Right ventricle myocardium superior (tissue), 1 donor: ENCODE measurements around the gene FGF2. TPM values are rescaled to one million over a fixed set of nuclear protein-coding genes. Genes with fewer than 3 reads are reported as not detected.
"Not testable (repeated sequence)": the region's sequence is repeated elsewhere in the genome, so short reads cannot be mapped to it uniquely, and the experiment has no call there.

Experiments used
- ATAC-seq: fragments of 200-7000 bp; cut with Tn5 transposase; one replicate; pipeline ENCODE4 v1.9.1; 2020; ENCODE audit warnings: mild to moderate bottlenecking; ENCODE audit not compliant: poor library complexity
- DNase-seq: peaks from one replicate; pipeline ENCODE4 v3.0.0-alpha.2; 2020
- intact Hi-C: fragments of 100-400 bp; cut with DNase I; formaldehyde crosslinking; loops from one replicate; pipeline ENCODE4 v1.11.2; 2022
- total RNA-seq: library from RNA; stranded (reverse); fragmentation: NEBNext Ultra II Directional; extraction: Animal tissue kit (Norgen Biotek cat#: 25700); gene quantifications from one replicate; pipeline ENCODE4 v1.2.1, GENCODE V29; 2021
- donor health status: DM: no; HTN: yes; CAD: no; lungs with severe emphysema.

FGF2 gene
- total RNA-seq, 1 donor from 2014 or later: 4.9 TPM

DNA sequence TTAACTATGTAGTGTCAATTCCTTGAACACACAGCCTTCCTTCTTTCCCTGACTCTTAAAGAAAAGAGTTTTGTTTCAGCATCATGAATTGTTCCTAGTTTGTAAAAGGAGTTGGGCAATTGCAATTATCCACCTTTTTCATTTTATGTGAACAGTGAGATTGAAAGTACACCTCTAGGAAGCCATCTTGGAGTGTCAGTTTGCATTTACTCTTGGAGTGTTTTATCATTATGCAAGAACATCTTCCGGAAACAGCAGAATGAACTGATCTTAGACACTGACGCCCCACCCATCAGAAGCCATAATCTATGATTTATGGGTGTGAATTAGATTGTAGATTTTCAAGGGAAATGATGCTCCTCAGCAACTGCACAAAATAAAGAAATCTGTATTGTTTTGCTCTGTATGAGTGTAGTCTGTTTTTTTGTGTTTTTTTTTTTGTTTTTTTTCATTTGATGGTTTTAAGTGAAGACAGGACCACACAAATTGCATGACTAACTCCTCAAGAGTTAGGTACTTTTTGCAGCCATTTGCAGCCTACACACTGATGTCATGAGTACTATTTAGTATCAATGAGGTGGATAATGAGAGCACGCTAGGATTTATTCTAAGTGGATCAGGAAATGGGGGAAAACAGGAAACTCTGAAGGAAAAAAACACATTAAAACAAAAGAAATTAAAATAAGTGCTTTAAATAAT is 19.5 kb upstream of the FGF2 start:
- no peak for ATAC-seq
- no peak for DNase-seq
- intact Hi-C loops: no loop called here

DNA sequence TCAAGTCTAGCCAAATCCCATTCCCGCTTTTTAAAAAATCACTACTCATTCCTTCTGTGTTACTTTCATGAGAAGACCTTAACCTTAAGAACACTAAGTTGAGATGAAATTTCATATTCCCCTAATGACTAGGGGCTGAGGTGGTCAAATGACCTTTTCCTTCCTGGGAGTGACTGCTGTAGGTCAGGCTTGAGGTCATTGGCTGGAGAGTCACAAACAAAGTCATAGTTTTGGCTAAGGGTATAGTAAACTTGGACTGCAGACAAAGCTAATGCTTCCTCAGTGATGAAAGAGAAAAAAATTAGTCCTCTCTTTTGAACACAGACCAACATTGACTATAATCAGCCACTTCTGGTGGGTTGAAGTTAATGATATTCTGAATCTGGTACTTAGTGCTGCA is 16.0 kb upstream of the FGF2 start:
- ATAC-seq (no peak), DNase-seq (no peak)
- intact Hi-C loops: no loop called here

DNA sequence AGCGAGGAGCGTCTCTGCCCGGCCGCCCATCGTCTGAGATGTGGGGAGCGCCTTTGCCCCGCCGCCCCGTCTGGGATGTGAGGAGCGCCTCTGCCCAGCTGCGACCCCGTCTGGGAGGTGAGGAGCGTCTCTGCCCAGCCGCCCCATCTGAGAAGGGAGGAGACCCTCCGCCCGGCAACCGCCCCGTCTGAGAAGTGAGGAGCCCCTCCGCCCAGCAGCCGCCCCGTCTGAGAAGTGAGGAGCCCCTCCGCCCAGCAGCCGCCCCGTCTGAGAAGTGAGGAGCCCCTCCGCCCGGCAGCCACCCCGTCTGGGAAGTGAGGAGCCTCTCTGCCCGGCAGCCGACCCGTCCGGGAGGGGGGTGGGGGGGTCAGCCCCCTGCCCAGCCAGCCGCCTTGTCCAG is 14.8 kb upstream of the FGF2 start:
- intact Hi-C loops, ATAC-seq, DNase-seq: not testable (repeated sequence)

DNA sequence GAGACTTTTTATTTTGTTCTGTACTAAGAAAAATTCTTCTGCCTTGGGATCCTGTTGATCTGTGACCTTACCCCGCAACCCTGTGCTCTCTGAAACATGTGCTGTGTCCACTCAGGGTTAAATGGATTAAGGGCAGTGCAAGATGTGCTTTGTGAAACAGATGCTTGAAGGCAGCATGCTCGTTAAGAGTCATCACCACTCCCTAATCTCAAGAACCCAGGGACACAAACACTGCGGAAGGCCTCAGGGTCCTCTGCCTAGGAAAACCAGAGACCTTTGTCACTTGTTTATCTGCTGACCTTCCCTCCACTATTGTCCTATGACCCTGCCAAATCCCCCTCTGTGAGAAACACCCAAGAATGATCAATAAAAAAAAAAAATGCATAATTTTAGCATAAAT is 13.8 kb upstream of the FGF2 start:
- intact Hi-C loops, ATAC-seq, DNase-seq: not testable (repeated sequence)

DNA sequence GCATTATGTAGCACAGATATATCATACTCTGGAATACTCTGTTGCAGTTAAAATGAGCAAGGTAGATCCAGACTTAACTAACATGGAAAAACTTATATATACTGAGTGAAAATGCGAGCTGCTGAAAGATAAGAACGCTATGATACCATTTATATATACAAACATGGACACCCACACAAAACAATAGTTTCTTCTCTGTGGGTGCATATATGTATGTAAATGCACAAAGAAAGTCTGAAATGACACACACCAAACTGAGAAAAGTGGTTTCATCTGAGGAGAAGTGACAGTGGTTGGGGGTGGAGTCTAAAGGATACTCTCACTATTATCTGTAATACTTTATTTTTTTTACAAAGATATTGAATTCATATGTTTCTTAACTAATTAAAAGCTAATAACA is 12.2 kb upstream of the FGF2 start:
- DNase-seq (no peak), ATAC-seq (no peak)
- intact Hi-C loops: no loop called here

DNA sequence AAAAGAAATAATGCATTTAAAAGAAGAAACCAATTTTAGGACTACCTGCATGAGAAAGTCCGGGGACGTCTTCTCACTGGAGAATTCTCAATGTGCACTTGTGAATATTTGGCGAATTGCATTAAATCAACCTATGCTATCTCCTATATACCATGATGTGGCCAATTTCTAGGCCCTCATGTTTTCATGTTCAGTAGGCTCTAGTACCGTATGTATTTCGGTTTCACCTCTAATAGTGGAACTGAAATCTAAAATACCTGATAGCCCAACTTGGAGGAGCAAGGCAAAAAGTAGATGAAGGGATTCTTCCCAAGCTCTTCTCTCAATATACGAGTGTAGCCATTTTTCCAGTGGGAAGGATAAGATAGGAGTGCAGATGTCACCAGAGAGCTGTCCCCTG is 11.4 kb upstream of the FGF2 start:
- DNase-seq: no peak
- intact Hi-C loops: no loop called here
- ATAC-seq: no peak

DNA sequence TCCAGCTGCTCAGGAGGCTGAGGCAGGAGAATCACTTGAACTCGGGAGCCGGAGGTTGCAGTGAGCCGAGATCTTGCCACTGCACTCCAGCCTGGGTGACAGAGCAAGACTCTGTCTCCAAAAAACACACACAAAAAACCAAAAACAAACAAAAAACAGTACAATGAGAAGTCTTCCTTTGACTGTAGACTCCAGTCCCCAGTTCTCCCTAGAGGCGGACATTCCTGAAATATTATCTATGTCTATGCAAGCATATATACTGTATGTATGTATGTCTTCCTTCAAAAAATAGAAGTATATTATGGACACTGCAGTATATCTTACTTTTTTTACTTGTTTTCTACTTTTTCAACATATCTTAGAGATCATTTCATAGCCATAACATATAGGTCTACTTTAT is 10.2 kb upstream of the FGF2 start:
- DNase-seq (no peak), ATAC-seq (no peak)
- intact Hi-C loops: no loop called here

DNA sequence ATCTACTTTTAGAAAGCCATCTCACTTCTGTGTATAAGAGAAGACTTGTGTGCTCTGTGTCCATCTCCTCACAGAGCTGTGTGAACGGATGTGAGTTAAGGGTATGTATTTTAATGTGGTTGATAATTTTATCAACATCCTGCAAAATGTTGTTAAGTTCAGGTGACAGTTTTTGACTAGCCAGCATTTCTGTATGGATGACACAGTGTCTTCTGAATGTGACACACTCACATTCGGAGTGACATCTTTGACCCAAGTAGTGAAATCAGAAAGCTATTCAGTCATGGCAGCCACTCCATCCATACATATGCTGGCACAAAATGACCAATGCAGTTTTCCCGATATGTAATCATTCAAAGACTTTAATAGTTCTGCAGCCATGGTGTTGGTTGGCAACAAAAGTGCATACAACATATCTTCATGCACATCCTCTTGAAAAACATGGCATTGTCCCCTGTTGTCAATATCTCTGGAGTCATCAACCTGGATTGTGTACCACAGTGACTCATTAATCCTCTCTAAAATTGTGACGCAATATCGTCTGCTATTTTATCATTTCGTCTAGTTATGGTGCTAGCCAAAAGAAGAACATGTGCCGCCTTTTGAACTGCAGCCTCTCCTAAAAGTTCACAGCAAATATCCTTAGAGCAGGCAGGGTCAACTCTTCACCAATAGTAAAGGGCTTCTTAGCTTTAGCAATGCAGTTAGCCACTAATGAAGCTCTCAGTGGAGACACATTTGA is 6.8 kb upstream of the FGF2 start:
- intact Hi-C loops: no loop called here
- ATAC-seq: no peak
- no peak for DNase-seq

DNA sequence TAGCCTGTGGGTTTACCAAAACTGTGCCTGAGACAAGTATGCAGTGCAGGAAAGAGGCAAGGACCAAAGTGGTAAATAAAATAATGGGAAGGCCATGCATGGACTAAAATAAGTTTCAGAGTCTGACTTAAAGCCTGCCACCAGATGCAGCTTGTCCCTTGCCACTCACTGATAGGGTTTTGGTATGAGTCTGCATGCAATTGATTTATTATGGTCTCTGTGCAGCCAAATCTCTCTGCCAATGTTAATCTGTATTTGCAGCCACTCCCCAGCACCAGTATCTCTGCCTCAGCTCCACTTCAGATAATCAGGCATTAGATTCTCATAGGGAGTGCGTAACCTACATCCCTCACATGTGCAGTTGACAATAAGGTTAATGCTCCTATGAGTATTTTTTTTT is 5.5 kb upstream of the FGF2 start:
- no peak for DNase-seq
- intact Hi-C loops: no loop called here
- no peak for ATAC-seq

DNA sequence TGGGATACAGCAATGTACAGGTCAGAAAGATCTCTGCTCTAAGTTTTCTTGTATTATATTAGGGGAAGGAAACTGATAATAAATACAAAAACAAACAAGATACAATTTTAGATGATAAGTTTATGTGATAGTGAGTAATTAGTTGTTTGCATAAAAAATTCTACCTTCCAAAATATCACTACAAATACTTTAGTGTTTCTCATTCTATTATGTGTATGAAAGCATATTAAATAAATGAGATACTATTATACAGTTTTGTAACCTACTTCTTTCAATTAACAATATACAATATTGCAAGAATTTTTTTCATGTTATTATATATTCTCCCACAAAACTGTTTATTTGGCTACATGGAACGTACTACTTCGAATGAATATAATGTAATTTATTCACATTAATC is 4.2 kb upstream of the FGF2 start:
- no peak for DNase-seq
- intact Hi-C loops: no loop called here
- no peak for ATAC-seq

DNA sequence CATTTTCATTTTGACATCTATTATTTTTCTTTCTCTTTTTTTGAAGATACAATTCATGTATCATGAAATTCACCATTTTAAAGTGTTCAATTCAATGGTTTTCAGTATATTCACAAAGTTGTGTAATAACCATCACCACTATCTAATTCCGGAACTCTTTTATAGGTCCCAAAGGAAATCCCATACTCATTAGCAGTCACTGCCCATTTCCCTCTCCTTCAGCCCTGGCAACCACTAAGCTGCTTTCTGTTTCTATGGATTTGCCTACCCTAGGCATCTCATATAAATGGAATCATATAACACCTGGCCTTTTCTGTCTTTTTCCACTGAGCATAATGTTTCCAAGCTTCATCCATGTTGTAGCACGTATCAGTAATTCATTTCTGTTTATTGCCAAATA is 3.2 kb upstream of the FGF2 start:
- no peak for ATAC-seq
- intact Hi-C loops: no loop called here
- DNase-seq: no peak

DNA sequence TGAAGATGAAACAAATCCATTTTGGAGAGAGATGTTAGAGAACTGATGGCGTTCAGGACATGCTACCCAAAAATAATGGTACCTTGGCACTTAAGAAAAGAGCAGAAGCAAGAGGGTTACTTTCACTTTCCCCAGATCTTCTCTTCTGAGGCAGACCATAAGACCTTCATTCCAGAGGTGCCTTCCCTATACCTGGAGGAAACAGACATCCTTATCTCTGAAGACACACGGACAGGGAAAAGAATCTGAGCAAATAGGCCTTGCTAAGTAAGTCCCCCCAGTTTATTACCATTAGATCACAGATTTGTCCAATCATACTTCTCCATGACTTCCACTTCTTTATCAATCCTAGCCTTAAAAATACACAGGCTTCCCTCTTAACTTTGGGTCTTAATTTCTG is 2.0 kb upstream of the FGF2 start:
- ATAC-seq (no peak), DNase-seq (no peak)
- intact Hi-C loops: no loop called here

DNA sequence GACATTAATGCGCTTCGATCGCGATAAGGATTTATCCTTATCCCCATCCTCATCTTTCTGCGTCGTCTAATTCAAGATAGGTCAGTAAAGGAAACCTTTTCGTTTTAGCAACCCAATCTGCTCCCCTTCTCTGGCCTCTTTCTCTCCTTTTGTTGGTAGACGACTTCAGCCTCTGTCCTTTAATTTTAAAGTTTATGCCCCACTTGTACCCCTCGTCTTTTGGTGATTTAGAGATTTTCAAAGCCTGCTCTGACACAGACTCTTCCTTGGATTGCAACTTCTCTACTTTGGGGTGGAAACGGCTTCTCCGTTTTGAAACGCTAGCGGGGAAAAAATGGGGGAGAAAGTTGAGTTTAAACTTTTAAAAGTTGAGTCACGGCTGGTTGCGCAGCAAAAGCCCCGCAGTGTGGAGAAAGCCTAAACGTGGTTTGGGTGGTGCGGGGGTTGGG is 528 bp upstream of the FGF2 start:
- no peak for DNase-seq
- no peak for ATAC-seq
- intact Hi-C loops: no loop called here

DNA sequence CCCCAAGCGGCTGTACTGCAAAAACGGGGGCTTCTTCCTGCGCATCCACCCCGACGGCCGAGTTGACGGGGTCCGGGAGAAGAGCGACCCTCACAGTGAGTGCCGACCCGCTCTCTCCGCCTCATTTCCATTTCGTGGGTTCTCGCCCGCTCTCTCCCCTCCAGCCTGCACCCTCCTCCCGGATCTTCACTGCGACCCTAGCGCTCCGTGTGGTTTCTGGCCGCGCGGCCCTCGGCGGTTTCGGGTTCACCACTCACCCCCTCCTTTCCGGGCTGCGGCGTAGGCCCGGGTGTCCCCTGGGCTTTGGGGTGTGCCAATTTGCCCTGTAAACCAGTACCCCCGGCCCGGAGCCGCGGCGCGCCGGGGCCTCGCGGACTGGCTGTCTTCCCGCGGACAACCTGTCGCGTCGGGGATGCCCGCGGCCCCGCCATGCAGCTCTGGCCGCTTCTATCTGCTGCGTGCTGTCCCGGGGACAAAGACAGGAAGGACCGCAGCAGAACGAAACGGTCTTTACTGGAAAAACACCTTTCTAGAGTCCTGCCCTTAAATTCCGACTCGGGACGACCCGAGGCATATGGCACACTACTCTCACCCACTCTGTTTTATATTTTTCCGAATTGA is 737 bp downstream of the FGF2 start:
- intact Hi-C loops: no loop called here
- ATAC-seq (peak; percentile 70), DNase-seq (peak; percentile 58)

DNA sequence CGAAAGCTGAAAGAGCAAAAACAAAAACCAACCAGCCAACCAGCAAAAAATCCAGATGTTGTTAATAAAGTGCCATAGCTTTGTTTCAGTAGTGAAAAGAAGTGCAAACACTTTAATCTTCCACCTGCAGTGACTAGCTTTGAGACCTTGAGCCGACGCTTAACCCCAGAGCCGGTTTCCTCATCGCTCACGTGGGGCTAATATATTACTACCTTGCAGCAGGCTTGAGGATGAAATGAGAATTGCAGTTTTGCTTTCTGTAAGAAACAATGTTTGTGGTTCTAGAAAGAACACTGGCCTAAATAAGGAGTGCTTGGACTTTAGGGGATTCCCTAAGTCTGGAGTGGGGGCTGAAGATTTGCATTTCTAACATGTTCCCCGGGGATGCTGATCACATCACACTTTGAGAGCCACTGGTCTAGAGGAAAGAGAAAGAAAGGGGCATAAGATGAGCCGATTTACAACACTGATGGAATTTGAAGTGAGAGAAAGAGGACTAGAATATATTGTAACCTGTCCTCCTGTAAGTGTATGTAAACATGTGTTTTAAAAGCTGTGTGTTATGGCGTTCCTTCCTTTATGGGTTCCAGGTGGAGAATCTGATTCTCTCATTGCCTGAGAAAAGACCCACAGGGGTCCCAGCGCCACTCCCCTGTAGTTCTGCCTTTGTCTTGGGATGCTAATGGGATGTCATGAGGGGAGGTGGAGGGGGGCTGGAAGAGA is 1.4 kb downstream of the FGF2 start:
- ATAC-seq: peak; percentile 55
- intact Hi-C loops: no loop called here

DNA sequence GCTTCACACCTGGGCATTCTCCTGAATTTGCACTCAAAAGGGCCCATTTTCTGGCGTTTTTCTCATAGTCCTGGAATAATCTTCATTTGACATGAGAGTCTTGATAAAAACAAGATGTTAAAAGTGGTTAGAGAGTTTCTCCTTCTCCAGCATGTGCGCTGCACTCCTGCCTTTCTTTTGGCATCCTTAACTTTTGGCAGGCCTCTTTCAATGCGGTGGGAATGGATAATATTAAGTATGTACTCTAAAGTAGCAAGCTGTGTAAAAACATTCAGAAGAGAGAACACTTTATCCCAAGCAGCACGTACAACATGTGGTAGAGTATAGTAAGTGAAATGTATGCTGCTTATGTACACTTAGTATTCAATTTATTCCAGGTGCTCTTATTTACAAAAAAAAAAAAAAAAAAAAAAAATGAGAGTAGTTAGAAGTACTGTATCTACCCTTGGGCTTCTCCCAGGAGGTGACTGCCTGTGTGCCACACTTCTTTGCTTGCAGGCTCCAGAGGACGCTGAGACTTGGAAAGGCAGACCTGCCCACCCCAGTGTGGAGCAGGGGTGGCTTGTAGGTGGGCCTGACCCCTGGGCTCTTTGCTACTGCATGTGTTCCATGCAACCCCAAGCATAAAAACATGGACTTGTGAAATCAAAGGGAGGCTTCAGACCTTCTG is 3.9 kb downstream of the FGF2 start:
- ATAC-seq (no peak), DNase-seq (no peak)
- intact Hi-C loops: no loop called here

More for the DNA sequence above, 1.4 kb downstream of the FGF2 start:
- no peak for DNase-seq

DNA sequence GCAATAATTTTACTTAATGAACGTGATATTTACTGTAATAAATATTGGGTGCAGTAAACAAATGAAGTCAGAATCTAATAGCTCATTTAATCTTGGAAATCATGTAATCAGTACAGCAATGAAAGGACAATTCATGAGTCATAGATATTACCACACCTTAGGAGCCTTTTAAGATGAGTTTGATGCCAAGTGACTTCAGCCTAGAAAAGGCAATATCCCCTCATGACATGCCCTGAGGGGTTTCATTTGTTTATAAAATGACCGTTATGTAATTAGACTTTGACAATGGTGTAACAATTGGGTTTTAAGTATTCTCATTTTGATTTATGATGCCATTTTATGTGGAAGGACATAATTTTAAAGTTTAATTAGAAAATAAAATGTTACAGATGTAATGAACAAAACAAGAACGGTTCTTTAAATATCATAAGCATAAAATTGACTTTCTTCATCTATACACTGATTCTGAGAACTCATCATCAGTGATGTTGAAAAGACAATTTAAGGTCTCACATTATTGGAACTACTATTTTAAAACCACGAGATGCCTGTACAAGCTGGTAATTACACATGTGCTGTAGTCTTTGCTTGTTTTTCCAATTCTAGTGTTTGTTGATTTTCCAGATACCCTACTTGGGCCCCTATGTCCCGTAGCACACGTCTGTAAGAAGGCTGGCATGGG is 5.0 kb downstream of the FGF2 start:
- ATAC-seq: no peak
- intact Hi-C loops: no loop called here
- DNase-seq: no peak

DNA sequence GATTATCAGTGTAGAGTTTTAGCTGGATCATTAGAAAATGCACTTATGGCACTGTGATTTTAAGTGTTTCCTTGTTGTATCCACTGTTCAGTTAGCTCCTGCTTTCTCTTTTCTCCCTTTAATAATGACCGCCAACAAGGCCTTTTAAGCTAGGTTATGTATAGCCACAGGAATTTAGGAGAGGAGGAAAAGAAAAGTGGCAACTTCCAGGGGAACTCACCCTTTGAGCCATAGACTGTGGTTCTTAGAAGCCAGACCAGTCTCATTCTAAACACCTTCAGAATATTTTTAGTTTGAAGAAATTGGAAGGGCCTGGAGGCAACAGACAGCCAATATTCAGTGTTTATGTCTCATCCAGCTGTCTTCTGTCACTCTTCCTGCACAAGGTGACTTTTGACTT is 6.1 kb downstream of the FGF2 start:
- ATAC-seq (no peak), DNase-seq (no peak)
- intact Hi-C loops: no loop called here
